Right lung (tissue), 5 donors: Measurements from ENCODE around the gene KIAA0319L. TPM values are rescaled to one million over a fixed set of nuclear protein-coding genes. Genes with fewer than 3 reads are reported as not detected.

Experiments used
- DNase-seq, 2 donors: peaks; one replicate each; pipeline ENCODE4 v3.0.0-alpha.2; 2013
- polyA plus RNA-seq, 5 donors: library from polyadenylated mRNA; unstranded; fragments of 120-200 nt; gene quantifications; one replicate each; pipeline versions ENCODE4 v1.2.1 to v1.2.3, GENCODE V29; 2013; ENCODE audit warnings: inconsistent platforms in 1 of 5, low replicate concordance in 1 of 5; ENCODE audit not compliant: insufficient read length in 5 of 5, insufficient read depth in 1 of 5

KIAA0319L gene
- polyA plus RNA-seq, 5 donors, result 68.7 to 103 (median 88.2) TPM

DNA sequence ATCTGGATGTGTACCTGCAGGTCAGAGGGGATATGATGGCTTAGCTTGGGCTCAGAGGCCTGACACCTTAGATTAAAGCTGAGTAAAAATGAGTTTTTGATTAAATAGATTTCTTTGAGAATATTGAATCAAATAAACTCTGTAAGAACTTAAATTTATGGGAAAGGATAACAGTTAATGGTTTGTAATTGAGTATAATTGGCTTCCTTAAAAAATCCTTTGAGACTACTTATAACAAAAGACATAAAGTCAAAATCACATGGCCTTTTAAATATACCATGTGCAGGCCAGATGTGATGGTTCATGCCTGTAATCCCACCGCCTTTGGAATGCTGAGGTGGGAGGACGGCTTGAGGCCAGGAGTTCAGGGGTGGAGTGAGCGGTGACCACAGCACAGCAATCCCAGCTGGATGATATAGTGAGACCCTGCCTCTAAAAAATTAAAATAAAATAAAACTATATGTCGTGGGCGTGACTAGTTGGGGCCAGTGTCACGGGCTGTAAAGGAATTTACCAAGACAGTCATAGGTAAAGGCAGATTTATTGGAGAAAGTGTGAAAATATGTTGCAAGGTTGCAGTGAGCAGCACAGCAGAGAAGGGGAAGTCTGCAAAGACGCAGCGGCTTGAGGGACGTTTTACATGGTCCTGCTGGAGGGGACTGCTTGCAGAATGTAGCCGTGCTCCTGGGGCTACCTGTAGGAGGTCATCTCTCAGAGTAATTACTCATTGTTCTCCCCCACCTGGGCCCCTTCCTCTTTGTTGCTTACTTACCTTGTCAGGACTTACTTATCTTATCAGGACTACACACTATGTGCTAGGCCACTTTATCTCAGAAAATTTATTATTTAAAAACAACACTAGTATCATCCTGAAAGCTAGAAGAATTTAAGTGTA lies 166.4 kb downstream of the KIAA0319L start:
- no peak for DNase-seq

DNA sequence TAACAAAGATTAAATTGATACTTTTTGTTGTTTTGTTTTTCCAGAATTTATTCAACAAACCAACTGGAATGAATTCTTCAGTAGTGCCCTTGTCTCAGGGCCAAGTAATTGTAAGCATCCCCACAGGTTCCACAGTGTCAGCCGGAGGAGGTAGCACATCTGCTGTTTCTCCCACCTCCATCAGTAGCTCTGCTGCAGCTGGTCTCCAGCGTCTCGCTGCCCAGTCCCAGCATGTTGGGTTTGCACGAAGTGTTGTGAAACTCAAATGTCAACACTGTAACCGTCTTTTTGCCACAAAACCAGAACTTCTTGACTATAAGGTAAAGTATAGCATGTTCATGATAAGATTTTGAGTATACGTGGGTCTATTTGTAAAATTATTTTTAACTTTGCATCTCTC lies 170.2 kb downstream of the KIAA0319L start:
- no peak for DNase-seq

DNA sequence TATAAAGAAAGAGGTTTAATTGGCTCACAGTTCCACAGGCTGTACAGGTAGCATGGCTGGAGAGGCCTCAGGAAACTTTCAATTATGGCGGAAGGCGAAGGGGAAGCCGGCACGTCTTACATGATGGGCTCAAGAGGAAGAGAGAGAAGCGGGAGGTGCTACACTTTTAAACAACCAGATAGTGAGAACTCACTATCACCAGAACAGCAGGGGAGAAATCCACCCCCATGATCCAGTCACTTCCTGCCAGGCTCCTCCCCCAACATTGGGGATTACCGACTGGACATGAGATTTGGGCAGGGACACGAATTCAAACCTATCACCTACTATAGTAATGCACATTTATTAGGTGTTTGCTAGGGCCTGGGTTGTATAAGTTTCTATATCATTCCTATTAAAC lies 170.9 kb downstream of the KIAA0319L start:
- no peak for DNase-seq

Other genes starting within 250 kb of the KIAA0319L start
- 10 to 100 TPM; 14.8 to 27.5 (median 21.8) TPM for gene NCDN, start 396 bp upstream of the KIAA0319L start, polyA plus RNA-seq
- gene TFAP2E, start 15.9 kb upstream of the KIAA0319L start, polyA plus RNA-seq, result 1 to 10 TPM; 3.0 to 7.3 (median 4.2) TPM
- gene PSMB2, start 84.1 kb upstream of the KIAA0319L start, polyA plus RNA-seq, result 10 to 100 TPM; 70.1 to 86.0 (median 75.6) TPM
- 10 to 100 TPM; 11.2 to 14.1 (median 12.6) TPM for gene C1orf216, start 161.5 kb upstream of the KIAA0319L start, polyA plus RNA-seq
- gene CLSPN, start 212.6 kb upstream of the KIAA0319L start, polyA plus RNA-seq, result 10 to 100 TPM in 3 of 5 donors, 1 to 10 TPM in 2; 7.3 to 16.0 (median 11.4) TPM